ENCODE data around the gene PKMYT1. TPM values are rescaled to one million over a fixed set of nuclear protein-coding genes. Genes with fewer than 3 reads are reported as not detected.

PKMYT1 gene
- total and polyA plus RNA-seq, 12 donors = 0.34 to 4.2 (median 0.71) TPM; not detected in 1

DNA sequence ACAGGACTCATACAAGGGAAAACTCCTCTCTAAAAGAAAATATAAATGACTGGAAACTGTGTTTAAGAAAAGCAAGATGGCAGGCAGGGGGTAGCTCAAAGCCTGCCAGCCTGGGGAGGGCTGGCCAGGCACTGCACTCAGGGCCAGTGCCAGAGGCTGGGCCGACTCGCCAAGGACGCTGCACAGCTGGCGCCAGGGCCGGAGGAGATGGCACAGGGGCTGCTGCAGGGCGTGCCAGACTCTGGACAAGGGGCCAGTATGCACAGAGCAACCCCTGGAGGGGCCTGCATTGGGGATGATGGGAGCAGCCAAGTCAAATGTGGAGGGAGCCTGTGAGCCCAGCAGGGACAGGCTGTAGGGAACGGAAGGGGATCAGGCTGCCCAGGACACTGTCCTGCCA, 4.0 kb downstream of the PKMYT1 start:
- ATAC-seq = no peak
- Histone ChIP-seq H3K4me3 (no peak overlapping the region), H3K9me3 (no peaks in the 10 kb centered on the region), H3K36me3 (peaks cover 0 to 26% (median 0%) of the 10 kb centered on the region in 9 donors), H3K27ac (no peak overlapping the region), H3K4me1 (peaks cover 0 to 29% (median 15%) of the 10 kb centered on the region in 9 donors), H3K27me3 (peaks cover 0 to 12% (median 7%) of the 10 kb centered on the region in 7 donors)
- DNase-seq = no peak
- intact Hi-C loops (cut with DNase I) = no loop called here
- TF ChIP-seq, protein P1, sequence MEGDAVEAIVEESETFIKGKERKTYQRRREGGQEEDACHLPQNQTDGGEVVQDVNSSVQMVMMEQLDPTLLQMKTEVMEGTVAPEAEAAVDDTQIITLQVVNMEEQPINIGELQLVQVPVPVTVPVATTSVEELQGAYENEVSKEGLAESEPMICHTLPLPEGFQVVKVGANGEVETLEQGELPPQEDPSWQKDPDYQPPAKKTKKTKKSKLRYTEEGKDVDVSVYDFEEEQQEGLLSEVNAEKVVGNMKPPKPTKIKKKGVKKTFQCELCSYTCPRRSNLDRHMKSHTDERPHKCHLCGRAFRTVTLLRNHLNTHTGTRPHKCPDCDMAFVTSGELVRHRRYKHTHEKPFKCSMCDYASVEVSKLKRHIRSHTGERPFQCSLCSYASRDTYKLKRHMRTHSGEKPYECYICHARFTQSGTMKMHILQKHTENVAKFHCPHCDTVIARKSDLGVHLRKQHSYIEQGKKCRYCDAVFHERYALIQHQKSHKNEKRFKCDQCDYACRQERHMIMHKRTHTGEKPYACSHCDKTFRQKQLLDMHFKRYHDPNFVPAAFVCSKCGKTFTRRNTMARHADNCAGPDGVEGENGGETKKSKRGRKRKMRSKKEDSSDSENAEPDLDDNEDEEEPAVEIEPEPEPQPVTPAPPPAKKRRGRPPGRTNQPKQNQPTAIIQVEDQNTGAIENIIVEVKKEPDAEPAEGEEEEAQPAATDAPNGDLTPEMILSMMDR (IDR thresholded peaks at IDR 0.05) = no peak
- WGBS, 2 donors = 94 to 95% methylated on average over 7 of the region's 7 CpGs

DNA sequence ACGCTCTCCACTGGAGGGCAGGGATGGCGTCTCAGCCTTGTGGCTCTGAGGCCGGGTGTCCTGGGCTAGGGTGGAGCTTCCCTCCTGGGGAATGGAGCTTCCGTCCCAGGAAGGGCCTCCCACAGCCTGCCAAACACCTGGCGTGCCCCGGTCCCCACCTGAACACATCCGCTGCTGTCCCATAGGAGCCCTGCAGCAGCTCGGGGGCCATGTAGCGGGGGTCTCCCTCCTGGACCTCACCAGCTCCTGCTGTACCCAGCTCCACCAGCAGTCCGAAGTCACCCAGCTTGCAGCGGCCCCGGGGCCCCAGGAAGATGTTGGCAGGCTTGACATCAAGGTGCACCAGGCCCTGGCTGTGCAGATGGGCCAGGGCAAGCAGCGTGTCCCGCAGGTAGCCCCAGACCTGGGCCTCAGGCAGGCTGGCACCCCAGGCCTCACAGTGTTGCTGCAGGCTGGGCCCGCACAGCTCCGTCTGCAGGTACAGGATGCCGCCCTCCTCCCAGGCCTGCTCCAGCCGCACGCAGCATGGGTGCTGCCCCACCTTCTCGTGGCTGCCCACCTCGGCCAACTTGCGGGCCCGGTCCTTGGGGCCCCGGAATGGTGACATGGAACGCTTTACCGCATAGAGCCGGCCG, 5.0 kb downstream of the PKMYT1 start:
- Histone ChIP-seq H3K27me3 (peaks cover 0 to 12% (median 7%) of the 10 kb centered on the region in 7 donors), H3K9me3 (no peaks in the 10 kb centered on the region), H3K4me3 (no peak overlapping the region), H3K36me3 (peaks cover 0 to 26% (median 0%) of the 10 kb centered on the region in 9 donors), H3K4me1 (peaks cover 0 to 29% (median 15%) of the 10 kb centered on the region in 9 donors), H3K27ac (no peak overlapping the region)
- TF ChIP-seq, protein P1 (IDR thresholded peaks at IDR 0.05) = no peak
- intact Hi-C loops (cut with DNase I) = no loop called here
- DNase-seq = no peak
- 95% methylated on average over 28 of the region's 28 CpGs for WGBS, 2 donors
- no peak for ATAC-seq

DNA sequence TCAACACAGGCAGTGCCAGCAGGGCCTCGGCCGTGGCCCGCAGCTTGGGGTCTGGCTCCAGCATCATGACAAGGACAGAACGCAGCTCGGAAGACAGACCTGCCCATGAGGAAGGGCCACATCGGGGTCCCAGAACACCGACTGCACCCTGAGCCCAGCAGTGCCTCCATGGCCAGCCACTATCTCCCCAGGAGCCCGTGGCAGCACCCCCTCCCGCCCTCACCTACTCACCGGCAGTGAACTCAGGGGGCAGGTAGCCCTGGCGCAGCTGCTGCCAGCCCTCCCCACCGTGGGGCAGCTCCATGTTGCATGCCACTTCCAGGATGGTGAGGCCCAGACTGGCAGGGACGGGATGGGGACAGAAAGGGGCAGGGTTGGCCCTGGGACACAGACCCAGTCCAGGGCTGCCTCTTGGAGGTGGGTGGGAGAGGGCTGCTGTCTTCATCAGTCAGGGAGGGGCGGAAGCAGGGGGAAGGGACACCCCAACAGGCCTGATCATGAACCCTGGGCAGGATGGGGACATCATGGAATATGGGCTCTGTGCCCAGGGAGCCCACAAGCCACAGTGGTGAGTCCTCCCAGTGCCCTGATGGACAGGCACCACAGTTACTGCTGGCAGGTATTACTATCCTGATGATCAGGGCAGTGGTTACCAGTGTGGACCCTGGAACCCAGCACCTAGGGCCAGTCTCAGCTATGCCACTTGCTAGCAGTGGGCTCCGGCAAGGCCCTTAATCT, 5.8 kb downstream of the PKMYT1 start:
- ATAC-seq (no peak), DNase-seq (no peak)
- H3K4me3 ChIP-seq = no peak overlapping the region
- H3K27me3 ChIP-seq = peaks cover 0 to 8% (median 4%) of the 10 kb centered on the region in 7 donors
- peaks cover 0 to 26% (median 0%) of the 10 kb centered on the region in 9 donors for H3K36me3 ChIP-seq
- intact Hi-C loops (cut with DNase I) = no loop called here
- TF ChIP-seq, protein P1 (IDR thresholded peaks at IDR 0.05) = no peak
- H3K4me1 ChIP-seq = peaks cover 0 to 29% (median 18%) of the 10 kb centered on the region in 9 donors
- H3K9me3 ChIP-seq = no peaks in the 10 kb centered on the region
- WGBS, 2 donors = 92 to 95% methylated on average over 15 of the region's 15 CpGs
- no peak overlapping the region for H3K27ac ChIP-seq

DNA sequence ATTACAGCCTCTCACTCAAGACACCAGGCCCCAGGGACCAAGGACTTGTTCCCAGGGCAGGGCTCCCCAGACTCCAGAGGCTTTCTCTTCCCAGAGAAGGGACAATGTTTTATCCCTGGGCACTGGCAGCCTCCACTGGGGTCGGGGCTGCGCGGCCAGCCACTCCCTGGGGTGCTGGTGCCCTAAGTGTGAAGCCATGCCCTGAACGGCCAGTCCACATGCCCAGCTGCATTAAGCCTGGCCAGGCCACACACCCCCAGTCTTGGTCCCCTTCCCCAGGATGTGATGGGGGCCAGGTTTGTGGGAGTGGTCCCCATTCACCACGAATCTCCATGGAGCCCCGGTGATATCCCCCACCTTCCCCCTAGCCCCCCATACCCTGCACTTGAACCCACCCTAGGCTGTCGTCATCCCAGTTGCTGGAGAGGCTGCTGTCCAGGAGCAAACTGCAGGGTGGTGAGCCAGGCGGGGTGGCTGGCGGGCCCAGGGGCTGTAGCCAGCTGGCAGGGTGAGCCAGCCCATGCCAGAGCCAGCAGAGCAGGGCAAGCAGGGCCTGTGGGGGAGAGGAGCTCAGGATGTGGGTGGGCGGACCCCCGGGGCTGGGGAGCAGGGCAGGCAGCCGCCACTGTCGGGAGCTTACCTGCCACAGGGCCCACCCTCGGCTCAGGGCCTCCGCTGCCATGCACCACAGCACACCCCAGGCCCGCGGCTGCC, 6.5 kb downstream of the PKMYT1 start:
- DNase-seq (no peak), ATAC-seq (no peak)
- Histone ChIP-seq H3K36me3 (peaks cover 0 to 26% (median 0%) of the 10 kb centered on the region in 9 donors), H3K4me3 (no peak overlapping the region), H3K27ac (no peak overlapping the region), H3K9me3 (no peaks in the 10 kb centered on the region), H3K4me1 (peaks cover 0 to 31% (median 17%) of the 10 kb centered on the region in 9 donors), H3K27me3 (peaks cover 0 to 2% (median 0%) of the 10 kb centered on the region in 7 donors)
- TF ChIP-seq, protein P1 (IDR thresholded peaks at IDR 0.05) = no peak
- intact Hi-C loops (cut with DNase I) = no loop called here
- 88 to 92% methylated on average over 16 to 17 of the region's 17 CpGs for WGBS, 2 donors

Measured in heart right ventricle (tissue), 16 donors.